Measurements from ENCODE around the gene DDX10.
"Not testable (repeated sequence)": the region's sequence is repeated elsewhere in the genome, so short reads cannot be mapped to it uniquely, and the experiment has no call there.

The DDX10 gene

GRCh38 chr11:108768964-108769363 is 104.1 kb downstream of the DDX10 start:
- Histone ChIP-seq H3K36me3 (ENCODE audit: insufficient read depth, low read length) (no peaks in the 10 kb centered on the region), H3K4me2 (ENCODE audit: insufficient read depth, low read length) (no peak overlapping the region), H3K4me1 (ENCODE audit: insufficient read depth, low read length) (no peaks in the 10 kb centered on the region), H4K20me1 (ENCODE audit: insufficient read depth, low read length) (no peaks in the 10 kb centered on the region), H3K27ac (ENCODE audit: low read length) (no peak overlapping the region), H3K79me2 (ENCODE audit: insufficient read depth, low read length) (peaks cover 9% of the 10 kb centered on the region; the same call in 1 of the 2 replicates), H3K27me3 (ENCODE audit: insufficient read depth, low read length, poor library complexity) (no peaks in the 10 kb centered on the region), H3K4me3 (ENCODE audit: low read depth in 1 of 2, low read length in 2 of 2) (no peak overlapping the region), H2AFZ (ENCODE audit: low read depth, low read length) (no peak overlapping the region), H3K9me3 (ENCODE audit: insufficient read depth, low read length, severe bottlenecking) (no peaks in the 10 kb centered on the region), H3K9ac (ENCODE audit: low read depth, low read length) (no peak overlapping the region)
- DNase-seq (no peak), ATAC-seq (ENCODE audit: insufficient read depth, low read depth) (no peak)
- TF ChIP-seq CTCF (IDR thresholded peaks at IDR 0.05; ENCODE audit: borderline replicate concordance, extremely low read depth, low read length, poor library complexity, severe bottlenecking) (no peak), EZH2 (IDR thresholded peaks at IDR 0.05; ENCODE audit: borderline replicate concordance, low read depth, low read length, severe bottlenecking) (no peak)

DNA sequence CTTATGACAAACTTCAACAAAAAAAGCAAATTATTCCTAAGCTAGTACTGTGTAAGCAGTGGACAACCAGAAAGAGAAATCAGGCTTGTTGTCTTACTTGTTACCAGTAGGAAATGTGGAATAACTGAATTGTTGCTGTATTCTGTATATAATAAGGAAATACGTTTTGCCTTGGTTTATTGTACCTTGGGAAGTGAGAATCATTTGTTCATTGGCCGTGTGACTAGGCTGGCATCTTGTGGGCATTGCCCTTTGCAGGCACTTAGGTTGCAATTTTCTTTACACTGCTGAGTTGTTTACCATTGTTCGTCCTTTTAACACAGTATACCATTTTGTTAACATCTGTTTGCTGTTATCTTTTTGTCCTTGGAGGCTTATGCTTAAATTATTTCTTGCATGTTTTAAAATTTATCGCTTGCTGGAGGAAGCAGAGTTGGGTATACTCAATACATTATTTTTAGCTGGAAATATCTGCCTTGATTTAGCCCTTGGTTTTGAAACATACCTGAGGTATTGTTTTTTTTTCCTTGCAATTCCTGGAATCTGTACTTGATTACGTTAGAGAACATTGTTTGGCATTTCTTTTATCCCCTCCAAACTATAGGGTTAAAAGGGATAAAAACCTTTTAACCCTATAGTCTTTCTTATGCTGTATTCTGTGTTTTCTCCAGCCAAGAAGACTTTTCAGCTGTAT is 109.3 kb downstream of the DDX10 start:
- DNase-seq (no peak), ATAC-seq (ENCODE audit: insufficient read depth, low read depth) (no peak)
- Histone ChIP-seq H4K20me1 (ENCODE audit: insufficient read depth, low read length) (no peaks in the 10 kb centered on the region), H3K9ac (ENCODE audit: low read depth, low read length) (no peak overlapping the region), H3K4me3 (ENCODE audit: low read depth in 1 of 2, low read length in 2 of 2) (no peak overlapping the region), H3K9me3 (ENCODE audit: insufficient read depth, low read length, severe bottlenecking) (no peaks in the 10 kb centered on the region), H2AFZ (ENCODE audit: low read depth, low read length) (no peak overlapping the region), H3K4me1 (ENCODE audit: insufficient read depth, low read length) (no peaks in the 10 kb centered on the region), H3K79me2 (ENCODE audit: insufficient read depth, low read length) (peaks cover 9% of the 10 kb centered on the region; the same call in 1 of the 2 replicates), H3K4me2 (ENCODE audit: insufficient read depth, low read length) (no peak overlapping the region), H3K27me3 (ENCODE audit: insufficient read depth, low read length, poor library complexity) (no peaks in the 10 kb centered on the region), H3K36me3 (ENCODE audit: insufficient read depth, low read length) (no peaks in the 10 kb centered on the region), H3K27ac (ENCODE audit: low read length) (no peak overlapping the region)
- no peak for TF ChIP-seq EZH2 (IDR thresholded peaks at IDR 0.05; ENCODE audit: borderline replicate concordance, low read depth, low read length, severe bottlenecking)
- no peak for TF ChIP-seq CTCF (IDR thresholded peaks at IDR 0.05; ENCODE audit: borderline replicate concordance, extremely low read depth, low read length, poor library complexity, severe bottlenecking)

DNA sequence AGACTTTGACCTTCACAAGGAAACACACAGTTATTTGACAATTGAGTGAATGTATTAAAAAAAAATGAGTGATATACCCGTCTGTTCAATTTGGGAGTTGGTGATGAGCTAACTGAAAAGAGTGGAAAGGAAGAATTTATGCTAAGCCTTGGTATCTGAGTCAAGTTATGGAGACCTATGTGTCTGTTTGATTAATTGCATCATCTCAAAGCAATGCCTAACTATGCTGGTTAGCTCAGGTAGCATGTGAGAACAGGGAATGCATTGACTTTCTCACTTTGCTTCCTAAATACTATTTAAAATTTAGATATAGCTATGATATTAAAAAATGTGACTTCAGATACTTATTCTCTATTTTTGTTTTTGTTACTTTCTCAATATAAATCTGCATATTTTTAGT is 110.5 kb downstream of the DDX10 start:
- no peak for DNase-seq
- no peak for ATAC-seq (ENCODE audit: insufficient read depth, low read depth)
- no peak overlapping the region for H3K4me2 ChIP-seq (ENCODE audit: insufficient read depth, low read length)

DNA sequence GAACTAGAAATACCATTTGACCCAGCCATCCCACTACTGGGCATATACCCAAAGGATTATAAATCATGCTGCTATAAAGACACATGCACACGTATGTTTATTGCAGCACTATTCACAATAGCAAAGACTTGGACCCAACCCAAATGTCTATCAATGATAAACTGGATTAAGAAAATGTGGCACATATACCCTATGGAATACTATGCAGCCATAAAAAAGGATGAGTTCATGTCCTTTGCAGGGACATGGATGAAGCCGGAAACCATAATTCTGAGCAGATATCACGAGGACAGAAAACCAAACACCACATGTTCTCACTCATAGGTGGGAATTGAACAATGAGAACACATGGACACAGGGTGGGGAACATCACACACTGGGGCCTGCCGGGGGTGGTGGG is 114.3 kb downstream of the DDX10 start:
- not testable (repeated sequence) for ATAC-seq (ENCODE audit: insufficient read depth, low read depth); H3K4me2 ChIP-seq (ENCODE audit: insufficient read depth, low read length); H3K9ac ChIP-seq (ENCODE audit: low read depth, low read length); H2AFZ ChIP-seq (ENCODE audit: low read depth, low read length); H3K27ac ChIP-seq (ENCODE audit: low read length); H3K4me1 ChIP-seq (ENCODE audit: insufficient read depth, low read length); H3K4me3 ChIP-seq (ENCODE audit: low read depth in 1 of 2, low read length in 2 of 2); H3K79me2 ChIP-seq (ENCODE audit: insufficient read depth, low read length); H4K20me1 ChIP-seq (ENCODE audit: insufficient read depth, low read length); H3K9me3 ChIP-seq (ENCODE audit: insufficient read depth, low read length, severe bottlenecking); H3K36me3 ChIP-seq (ENCODE audit: insufficient read depth, low read length); DNase-seq; H3K27me3 ChIP-seq (ENCODE audit: insufficient read depth, low read length, poor library complexity)

More for the DNA sequence above, 110.5 kb downstream of the DDX10 start:
- Histone ChIP-seq H3K4me1 (ENCODE audit: insufficient read depth, low read length) (no peaks in the 10 kb centered on the region), H3K36me3 (ENCODE audit: insufficient read depth, low read length) (no peaks in the 10 kb centered on the region), H4K20me1 (ENCODE audit: insufficient read depth, low read length) (no peaks in the 10 kb centered on the region), H3K9me3 (ENCODE audit: insufficient read depth, low read length, severe bottlenecking) (no peaks in the 10 kb centered on the region), H2AFZ (ENCODE audit: low read depth, low read length) (no peak overlapping the region), H3K4me3 (ENCODE audit: low read depth in 1 of 2, low read length in 2 of 2) (no peak overlapping the region), H3K79me2 (ENCODE audit: insufficient read depth, low read length) (peaks cover 9% of the 10 kb centered on the region; the same call in 1 of the 2 replicates), H3K27me3 (ENCODE audit: insufficient read depth, low read length, poor library complexity) (no peaks in the 10 kb centered on the region), H3K27ac (ENCODE audit: low read length) (no peak overlapping the region), H3K9ac (ENCODE audit: low read depth, low read length) (no peak overlapping the region)
- TF ChIP-seq EZH2 (IDR thresholded peaks at IDR 0.05; ENCODE audit: borderline replicate concordance, low read depth, low read length, severe bottlenecking) (no peak), CTCF (IDR thresholded peaks at IDR 0.05; ENCODE audit: borderline replicate concordance, extremely low read depth, low read length, poor library complexity, severe bottlenecking) (no peak)
